HCT116 (cell line): ENCODE results near the gene ERG. TPM values are rescaled to one million over a fixed set of nuclear protein-coding genes. Genes with fewer than 3 reads are reported as not detected.

Experiments used
- ATAC-seq: fragments of 200-7000 bp; cut with Tn5 transposase; 2 replicates; pipeline ENCODE4 v1.9.1; 2020; ENCODE audit warnings: mild to moderate bottlenecking, moderate library complexity
- BruUV-seq: library from RNA; stranded (reverse); fragments of 400-500 nt; replicated peaks from 2 replicates; lab custom pipeline; 2021; lab: Mats Ljungman, UMichigan
- CTCF ChIA-PET: fragments of 300-600 bp; sonication (Branson Sonifier 250); formaldehyde crosslinking; loops from one replicate; lab custom pipeline; 2021; ENCODE audit warnings: antibody characterized with exemption; lab: Charles Lee
- POLR2A ChIA-PET: fragments of 300-600, 350-600 bp; sonication (Branson Sonifier 250); formaldehyde crosslinking; loops from one replicate; lab custom pipeline; 2021; ENCODE audit warnings: antibody characterized with exemption; lab: Charles Lee
- RAD21 ChIA-PET, 2 experiments: fragments of 300-600 bp; sonication (Branson Sonifier 250); formaldehyde crosslinking; loops; one replicate each; lab custom pipeline; 2023; ENCODE audit warnings: low total read pairs in 2 of 2; ENCODE audit not compliant: uncharacterized antibody in 2 of 2, unreplicated experiment in 2 of 2, low non-redundant PET in 1 of 2; lab: Charles Lee
- DNase-seq: peaks from one replicate; pipeline ENCODE4 v3.0.0-alpha.2; 2010; ENCODE audit warnings: low read depth, low spot score
- H2AFZ ChIP-seq: fragments of 200-600 bp; shearing (Covaris generic), sonication (generic); 2 replicates; pipeline ENCODE4 v1.6.1; 2017; ENCODE audit warnings: low read depth, mixed run types, mixed read lengths, antibody characterized with exemption, low read length; ENCODE audit not compliant: poor library complexity, severe bottlenecking
- H3K27ac ChIP-seq: 2 replicates; pipeline ENCODE4 v1.5.1; 2012; ENCODE audit warnings: low read depth, low read length
- H3K27me3 ChIP-seq: fragments of 200-600 bp; sonication (generic); 2 replicates; pipeline ENCODE4 v1.6.1; 2016; ENCODE audit warnings: mixed run types, low read length, mixed read lengths; ENCODE audit not compliant: insufficient read depth
- H3K36me3 ChIP-seq, 2 experiments: fragments of 200-500 bp in 1 of 2; fragments of 200-600 bp in 1 of 2; sonication (Bioruptor generic) in 1 of 2; sonication (generic) in 1 of 2; 2 replicates each; pipeline versions ENCODE4 v1.5.1 to v1.6.1; 2014 to 2016; ENCODE audit warnings: low read length in 2 of 2, inconsistent platforms in 1 of 2, mixed read lengths in 1 of 2, mixed run types in 1 of 2; ENCODE audit not compliant: insufficient read depth in 2 of 2, control insufficient read depth in 1 of 2
- H3K4me1 ChIP-seq, 2 experiments: fragments of 200-600 bp in 1 of 2; sonication (generic) in 1 of 2; 2 replicates each; pipeline versions ENCODE4 v1.5.1 to v1.6.1; 2012 to 2017; ENCODE audit warnings: low read length in 2 of 2, inconsistent platforms in 1 of 2, mild to moderate bottlenecking in 1 of 2, mixed read lengths in 1 of 2, mixed run types in 1 of 2, moderate library complexity in 1 of 2; ENCODE audit not compliant: insufficient read depth in 2 of 2, control insufficient read depth in 1 of 2
- H3K4me2 ChIP-seq: fragments of 200-600 bp; sonication (generic); 2 replicates; pipeline ENCODE4 v1.6.1; 2017; ENCODE audit warnings: mixed run types, low read length, mixed read lengths
- H3K4me3 ChIP-seq, 2 experiments: fragments of 200-600 bp in 1 of 2; sonication (generic) in 1 of 2; replicated peaks in 1 of 2; 2 replicates each; pipeline ENCODE4 v1.5.1; 2011 to 2016; ENCODE audit warnings: low read length in 2 of 2, control low read depth in 1 of 2, low read depth in 1 of 2, mild to moderate bottlenecking in 1 of 2, mixed read lengths in 1 of 2, mixed run types in 1 of 2
- H3K79me2 ChIP-seq: fragments of 200-600 bp; sonication (generic); 2 replicates; pipeline ENCODE4 v1.6.1; 2017; ENCODE audit warnings: mild to moderate bottlenecking, mixed run types, low read length, moderate library complexity, mixed read lengths; ENCODE audit not compliant: insufficient read depth
- H3K9ac ChIP-seq: fragments of 200-600 bp; sonication (generic); 2 replicates; pipeline ENCODE4 v1.6.1; 2016; ENCODE audit warnings: low read length, mixed read lengths
- H3K9me2 ChIP-seq: fragments of 200-600 bp; sonication (generic), shearing (Covaris generic); 2 replicates; pipeline ENCODE4 v1.6.1; 2017; ENCODE audit warnings: mixed run types, mild to moderate bottlenecking, moderate library complexity; ENCODE audit not compliant: insufficient read depth
- H3K9me3 ChIP-seq, 2 experiments: fragments of 200-500 bp in 1 of 2; fragments of 200-600 bp in 1 of 2; sonication (Bioruptor generic) in 1 of 2; sonication (generic) in 1 of 2; 2 replicates each; pipeline ENCODE4 v1.6.1; 2014 to 2017; ENCODE audit warnings: low read length in 2 of 2, mixed read lengths in 2 of 2, inconsistent platforms in 1 of 2, low read depth in 1 of 2, mild to moderate bottlenecking in 1 of 2, mixed run types in 1 of 2, moderate library complexity in 1 of 2; ENCODE audit not compliant: control insufficient read depth in 1 of 2, insufficient read depth in 1 of 2
- H4K20me1 ChIP-seq: fragments of 200-600 bp; sonication (generic), shearing (Covaris generic); 2 replicates; pipeline ENCODE4 v1.6.1; 2017; ENCODE audit warnings: mixed run types, mild to moderate bottlenecking, moderate library complexity; ENCODE audit not compliant: insufficient read depth
- ATF3 ChIP-seq: IDR thresholded peaks from 2 replicates; pipeline ENCODE4 v1.6.1; 2012
- CBX3 ChIP-seq: IDR thresholded peaks from 2 replicates; pipeline ENCODE4 v1.6.1; 2012; ENCODE audit warnings: low read depth
- EGR1 ChIP-seq: IDR thresholded peaks from 2 replicates; pipeline ENCODE4 v1.6.1; 2012; ENCODE audit warnings: low read depth
- ELF1 ChIP-seq: IDR thresholded peaks from 2 replicates; pipeline ENCODE4 v1.6.1; 2012; ENCODE audit warnings: low read depth, borderline replicate concordance
- EZH2 ChIP-seq: fragments of 200-600 bp; sonication (generic); IDR thresholded peaks from 2 replicates; pipeline ENCODE4 v1.6.1; 2017; ENCODE audit warnings: antibody characterized with exemption, mixed run types
- EZH2phosphoT487 ChIP-seq: fragments of 200-600 bp; IDR thresholded peaks from 2 replicates; pipeline ENCODE4 v1.6.1; 2018; ENCODE audit warnings: antibody characterized with exemption, borderline replicate concordance
- FOSL1 ChIP-seq: IDR thresholded peaks from 2 replicates; pipeline ENCODE4 v1.6.1; 2012; ENCODE audit warnings: low read depth
- JUND ChIP-seq: IDR thresholded peaks from 2 replicates; pipeline ENCODE4 v1.6.1; 2012
- POLR2A ChIP-seq: IDR thresholded peaks from 2 replicates; pipeline ENCODE4 v1.7.0; 2011; ENCODE audit warnings: borderline replicate concordance; ENCODE audit not compliant: insufficient read depth, insufficient read length; ENCODE audit errors: extremely low read depth
- POLR2AphosphoS5 ChIP-seq: IDR thresholded peaks from 2 replicates; pipeline ENCODE4 v1.6.1; 2011; ENCODE audit warnings: mild to moderate bottlenecking, low read depth, low read length, moderate library complexity
- RAD21 ChIP-seq: IDR thresholded peaks from 2 replicates; pipeline ENCODE4 v1.6.1; 2012; ENCODE audit warnings: low read depth, mild to moderate bottlenecking
- SIN3A ChIP-seq: IDR thresholded peaks from 2 replicates; pipeline ENCODE4 v1.6.1; 2012; ENCODE audit warnings: low read depth
- SP1 ChIP-seq: IDR thresholded peaks from 2 replicates; pipeline ENCODE4 v1.6.1; 2012; ENCODE audit warnings: low read depth
- SRF ChIP-seq: IDR thresholded peaks from 2 replicates; pipeline ENCODE4 v1.6.1; 2012; ENCODE audit warnings: low read depth
- TCF7L2 ChIP-seq: IDR thresholded peaks from 2 replicates; pipeline ENCODE4 v1.7.0; 2011; ENCODE audit warnings: borderline replicate concordance, inconsistent platforms; ENCODE audit not compliant: insufficient read depth, insufficient read length; ENCODE audit errors: extremely low read depth
- YY1 ChIP-seq: IDR thresholded peaks from 2 replicates; pipeline ENCODE4 v1.6.1; 2011; ENCODE audit warnings: low read length, low read depth, moderate library complexity, mild to moderate bottlenecking; ENCODE audit not compliant: insufficient replicate concordance; ENCODE audit errors: extremely low read depth
- ZFX ChIP-seq: fragments of 450-650 bp; IDR thresholded peaks from 2 replicates; pipeline ENCODE4 v1.6.1; 2017
- ZNF274 ChIP-seq: fragments of 200-500 bp; sonication (Bioruptor generic); IDR thresholded peaks from 2 replicates; pipeline ENCODE4 v1.6.1; 2014; ENCODE audit warnings: mild to moderate bottlenecking, low read depth, low read length, inconsistent platforms
- intact Hi-C: fragments of 100-400 bp; cut with micrococcal nuclease; formaldehyde crosslinking; loops from 2 replicates; pipeline ENCODE4 v1.10.0; 2022
- total RNA-seq: library from RNA; stranded (reverse); gene quantifications from one replicate; pipeline ENCODE4 v1.2.1, GENCODE V29; 2021; ENCODE audit not compliant: unreplicated experiment
- TF ChIP-seq, protein P1 (sequence below): IDR thresholded peaks from 2 replicates; pipeline ENCODE4 v1.6.1; 2011; ENCODE audit warnings: mild to moderate bottlenecking, low read length, moderate library complexity; ENCODE audit not compliant: insufficient replicate concordance; ENCODE audit errors: extremely low read depth
- TF ChIP-seq, protein P2 (sequence below): IDR thresholded peaks from 2 replicates; pipeline ENCODE4 v1.6.1; 2012

ERG gene
- total RNA-seq, 1 experiment from 2014 or later, result 0.17 TPM

GRCh38 chr21:38542263-38542662 is 44.0 kb upstream of the ERG start:
- no peaks in the 10 kb centered on the region for H3K4me1 ChIP-seq
- no peak overlapping the region for H2AFZ ChIP-seq
- no peaks in the 10 kb centered on the region for H3K9me3 ChIP-seq
- ChIA-PET CTCF (no interaction called here), POLR2A (no interaction called here), RAD21 (no interaction called here)
- no peak for ATAC-seq
- H3K9ac ChIP-seq, result no peak overlapping the region
- H3K27ac ChIP-seq, result no peak overlapping the region
- no peak overlapping the region for H3K4me2 ChIP-seq
- peaks cover 19% of the 10 kb centered on the region for H3K27me3 ChIP-seq
- intact Hi-C loops, result no loop called here
- no peaks in the 10 kb centered on the region for H3K36me3 ChIP-seq
- TF ChIP-seq EZH2, result no peak
- no peak for TF ChIP-seq YY1
- TF ChIP-seq ZFX, result no peak
- no peak for TF ChIP-seq EZH2phosphoT487
- TF ChIP-seq JUND, result no peak
- TF ChIP-seq CBX3, result no peak
- TF ChIP-seq SRF, result no peak
- no peak for TF ChIP-seq POLR2A
- TF ChIP-seq FOSL1, result no peak
- TF ChIP-seq TCF7L2, result no peak
- TF ChIP-seq SP1, result no peak
- no peak for TF ChIP-seq POLR2AphosphoS5
- no peak for TF ChIP-seq ZNF274
- no peak for TF ChIP-seq RAD21
- TF ChIP-seq, protein P1, sequence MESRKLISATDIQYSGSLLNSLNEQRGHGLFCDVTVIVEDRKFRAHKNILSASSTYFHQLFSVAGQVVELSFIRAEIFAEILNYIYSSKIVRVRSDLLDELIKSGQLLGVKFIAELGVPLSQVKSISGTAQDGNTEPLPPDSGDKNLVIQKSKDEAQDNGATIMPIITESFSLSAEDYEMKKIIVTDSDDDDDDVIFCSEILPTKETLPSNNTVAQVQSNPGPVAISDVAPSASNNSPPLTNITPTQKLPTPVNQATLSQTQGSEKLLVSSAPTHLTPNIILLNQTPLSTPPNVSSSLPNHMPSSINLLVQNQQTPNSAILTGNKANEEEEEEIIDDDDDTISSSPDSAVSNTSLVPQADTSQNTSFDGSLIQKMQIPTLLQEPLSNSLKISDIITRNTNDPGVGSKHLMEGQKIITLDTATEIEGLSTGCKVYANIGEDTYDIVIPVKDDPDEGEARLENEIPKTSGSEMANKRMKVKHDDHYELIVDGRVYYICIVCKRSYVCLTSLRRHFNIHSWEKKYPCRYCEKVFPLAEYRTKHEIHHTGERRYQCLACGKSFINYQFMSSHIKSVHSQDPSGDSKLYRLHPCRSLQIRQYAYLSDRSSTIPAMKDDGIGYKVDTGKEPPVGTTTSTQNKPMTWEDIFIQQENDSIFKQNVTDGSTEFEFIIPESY, result no peak
- TF ChIP-seq, protein P2, sequence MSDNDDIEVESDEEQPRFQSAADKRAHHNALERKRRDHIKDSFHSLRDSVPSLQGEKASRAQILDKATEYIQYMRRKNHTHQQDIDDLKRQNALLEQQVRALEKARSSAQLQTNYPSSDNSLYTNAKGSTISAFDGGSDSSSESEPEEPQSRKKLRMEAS, result no peak
- TF ChIP-seq ELF1, result no peak
- TF ChIP-seq EGR1, result no peak
- TF ChIP-seq ATF3, result no peak
- TF ChIP-seq SIN3A, result no peak
- DNase-seq, result no peak
- H3K79me2 ChIP-seq, result no peaks in the 10 kb centered on the region
- H4K20me1 ChIP-seq, result no peaks in the 10 kb centered on the region
- BruUV-seq, result no TSS peak
- no peak overlapping the region for H3K4me3 ChIP-seq
- H3K9me2 ChIP-seq, result no peaks in the 10 kb centered on the region
